SK-N-SH treated with all-trans-retinoic acid at 6 μM for 48 hours (cell line): Measurements from ENCODE around the gene SUSD4.

ENCODE experiments used
- ATAC-seq: fragments of 200-7000 bp; cut with Tn5 transposase; 3 replicates; pipeline ENCODE4 v1.9.1; 2020; ENCODE audit warnings: mild to moderate bottlenecking, moderate library complexity
- ARNTL ChIP-seq: fragments of 450-650 bp; formaldehyde crosslinking; IDR thresholded peaks from 2 replicates; pipeline ENCODE4 v1.5.0; 2020; ENCODE audit warnings: low read depth, mild to moderate bottlenecking, moderate library complexity, borderline replicate concordance
- CSDC2 ChIP-seq: fragments of 250-450 bp; sonication (Bioruptor Pico); IDR thresholded peaks from 2 replicates; pipeline ENCODE4 v1.5.0; 2020; ENCODE audit warnings: mild to moderate bottlenecking, moderate library complexity
- ESRRG ChIP-seq: fragments of 250-450 bp; sonication (Bioruptor Pico); IDR thresholded peaks from 2 replicates; pipeline ENCODE4 v1.6.1; 2021; ENCODE audit warnings: mild to moderate bottlenecking
- GLIS3 ChIP-seq: fragments of 250-450 bp; sonication (Bioruptor Pico); IDR thresholded peaks from 2 replicates; pipeline ENCODE4 v1.5.0; 2020; ENCODE audit warnings: mild to moderate bottlenecking, moderate library complexity
- OSR1 ChIP-seq: fragments of 250-450 bp; sonication (Bioruptor Pico); IDR thresholded peaks from 2 replicates; pipeline ENCODE4 v1.8.0; 2022; ENCODE audit warnings: moderate library complexity, mild to moderate bottlenecking, inconsistent platforms
- SNAI2 ChIP-seq: fragments of 250-450 bp; sonication (Bioruptor Pico); IDR thresholded peaks from 2 replicates; pipeline ENCODE4 v1.5.0; 2020; ENCODE audit warnings: mild to moderate bottlenecking, moderate library complexity
- TCF4 ChIP-seq: fragments of 250-450 bp; sonication (Bioruptor Pico); IDR thresholded peaks from 2 replicates; pipeline ENCODE4 v1.8.0; 2021; ENCODE audit warnings: mild to moderate bottlenecking, moderate library complexity, borderline replicate concordance
- TOX ChIP-seq: fragments of 250-450 bp; sonication (Bioruptor Pico); IDR thresholded peaks from 2 replicates; pipeline ENCODE4 v1.8.0; 2021; ENCODE audit warnings: mild to moderate bottlenecking, moderate library complexity, borderline replicate concordance
- ZC3H10 ChIP-seq: fragments of 250-450 bp; sonication (Bioruptor Pico); IDR thresholded peaks from 2 replicates; pipeline ENCODE4 v1.5.1; 2021; ENCODE audit warnings: mild to moderate bottlenecking, moderate library complexity
- ZFP30 ChIP-seq: fragments of 450-650 bp; formaldehyde crosslinking; IDR thresholded peaks from 2 replicates; pipeline ENCODE4 v1.5.0; 2022; ENCODE audit warnings: mild to moderate bottlenecking, moderate library complexity
- ZNF565 ChIP-seq: fragments of 450-650 bp; formaldehyde crosslinking; conservative IDR thresholded peaks from 2 replicates; pipeline ENCODE4 v1.5.0; 2020; ENCODE audit warnings: low read depth, mild to moderate bottlenecking, moderate library complexity
- ZNF70 ChIP-seq: fragments of 450-650 bp; formaldehyde crosslinking; IDR thresholded peaks from 2 replicates; pipeline ENCODE4 v1.5.0; 2020; ENCODE audit warnings: mild to moderate bottlenecking, moderate library complexity
- ZNF8 ChIP-seq: fragments of 450-650 bp; formaldehyde crosslinking; IDR thresholded peaks from 2 replicates; pipeline ENCODE4 v1.5.0; 2020; ENCODE audit warnings: mild to moderate bottlenecking, moderate library complexity
- TF ChIP-seq, protein P1 (sequence below): fragments of 250-450 bp; sonication (Bioruptor Pico); IDR thresholded peaks from 2 replicates; pipeline ENCODE4 v1.8.0; 2020; ENCODE audit warnings: mild to moderate bottlenecking, moderate library complexity, borderline replicate concordance
- TF ChIP-seq, protein P2 (sequence below): fragments of 250-450 bp; sonication (Bioruptor Pico); IDR thresholded peaks from 2 replicates; pipeline ENCODE4 v1.5.1; 2020; ENCODE audit warnings: low read depth, mild to moderate bottlenecking, moderate library complexity
- TF ChIP-seq, protein P3 (sequence below): fragments of 250-450 bp; sonication (Bioruptor Pico); IDR thresholded peaks from 2 replicates; pipeline ENCODE4 v1.8.0; 2021; ENCODE audit warnings: low read depth, mild to moderate bottlenecking, moderate library complexity, borderline replicate concordance
- TF ChIP-seq, protein P4 (sequence below): fragments of 250-450 bp; sonication (Bioruptor Pico); IDR thresholded peaks from 2 replicates; pipeline ENCODE4 v1.5.0; 2020; ENCODE audit warnings: mild to moderate bottlenecking, moderate library complexity
- TF ChIP-seq, protein P5 (sequence below): fragments of 250-450 bp; sonication (Bioruptor Pico); IDR thresholded peaks from 2 replicates; pipeline ENCODE4 v1.5.1; 2021; ENCODE audit warnings: mild to moderate bottlenecking, moderate library complexity

Gene SUSD4

DNA sequence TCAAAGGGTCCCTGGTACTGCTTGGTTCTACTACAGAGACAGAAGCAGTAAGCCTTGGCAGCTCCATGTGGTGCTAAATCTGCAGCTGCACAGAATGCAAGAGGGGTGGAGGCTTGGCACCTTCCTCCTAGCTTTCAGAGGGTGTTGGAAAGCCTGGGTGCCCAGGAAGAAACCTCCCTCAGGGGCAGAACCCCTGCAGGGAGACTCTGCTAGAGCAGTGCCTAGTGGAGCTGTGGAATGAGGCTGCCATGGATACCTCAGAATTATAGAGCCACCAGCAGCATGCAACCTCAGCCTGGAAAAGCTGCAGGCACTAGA lies 144.7 kb downstream of the SUSD4 start:
- no peak for ATAC-seq
- TF ChIP-seq, protein P1, sequence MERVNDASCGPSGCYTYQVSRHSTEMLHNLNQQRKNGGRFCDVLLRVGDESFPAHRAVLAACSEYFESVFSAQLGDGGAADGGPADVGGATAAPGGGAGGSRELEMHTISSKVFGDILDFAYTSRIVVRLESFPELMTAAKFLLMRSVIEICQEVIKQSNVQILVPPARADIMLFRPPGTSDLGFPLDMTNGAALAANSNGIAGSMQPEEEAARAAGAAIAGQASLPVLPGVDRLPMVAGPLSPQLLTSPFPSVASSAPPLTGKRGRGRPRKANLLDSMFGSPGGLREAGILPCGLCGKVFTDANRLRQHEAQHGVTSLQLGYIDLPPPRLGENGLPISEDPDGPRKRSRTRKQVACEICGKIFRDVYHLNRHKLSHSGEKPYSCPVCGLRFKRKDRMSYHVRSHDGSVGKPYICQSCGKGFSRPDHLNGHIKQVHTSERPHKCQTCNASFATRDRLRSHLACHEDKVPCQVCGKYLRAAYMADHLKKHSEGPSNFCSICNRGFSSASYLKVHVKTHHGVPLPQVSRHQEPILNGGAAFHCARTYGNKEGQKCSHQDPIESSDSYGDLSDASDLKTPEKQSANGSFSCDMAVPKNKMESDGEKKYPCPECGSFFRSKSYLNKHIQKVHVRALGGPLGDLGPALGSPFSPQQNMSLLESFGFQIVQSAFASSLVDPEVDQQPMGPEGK (CRISPR knock-in tag): no peak
- TF ChIP-seq ZNF70 (CRISPR knock-in tag) (no peak), ESRRG (CRISPR knock-in tag) (no peak), SNAI2 (CRISPR knock-in tag) (no peak), TOX (no peak), ZC3H10 (CRISPR knock-in tag) (no peak)
- TF ChIP-seq, protein P2, sequence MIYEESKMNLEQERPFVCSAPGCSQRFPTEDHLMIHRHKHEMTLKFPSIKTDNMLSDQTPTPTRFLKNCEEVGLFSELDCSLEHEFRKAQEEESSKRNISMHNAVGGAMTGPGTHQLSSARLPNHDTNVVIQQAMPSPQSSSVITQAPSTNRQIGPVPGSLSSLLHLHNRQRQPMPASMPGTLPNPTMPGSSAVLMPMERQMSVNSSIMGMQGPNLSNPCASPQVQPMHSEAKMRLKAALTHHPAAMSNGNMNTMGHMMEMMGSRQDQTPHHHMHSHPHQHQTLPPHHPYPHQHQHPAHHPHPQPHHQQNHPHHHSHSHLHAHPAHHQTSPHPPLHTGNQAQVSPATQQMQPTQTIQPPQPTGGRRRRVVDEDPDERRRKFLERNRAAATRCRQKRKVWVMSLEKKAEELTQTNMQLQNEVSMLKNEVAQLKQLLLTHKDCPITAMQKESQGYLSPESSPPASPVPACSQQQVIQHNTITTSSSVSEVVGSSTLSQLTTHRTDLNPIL (CRISPR knock-in tag): no peak
- TF ChIP-seq, protein P3, sequence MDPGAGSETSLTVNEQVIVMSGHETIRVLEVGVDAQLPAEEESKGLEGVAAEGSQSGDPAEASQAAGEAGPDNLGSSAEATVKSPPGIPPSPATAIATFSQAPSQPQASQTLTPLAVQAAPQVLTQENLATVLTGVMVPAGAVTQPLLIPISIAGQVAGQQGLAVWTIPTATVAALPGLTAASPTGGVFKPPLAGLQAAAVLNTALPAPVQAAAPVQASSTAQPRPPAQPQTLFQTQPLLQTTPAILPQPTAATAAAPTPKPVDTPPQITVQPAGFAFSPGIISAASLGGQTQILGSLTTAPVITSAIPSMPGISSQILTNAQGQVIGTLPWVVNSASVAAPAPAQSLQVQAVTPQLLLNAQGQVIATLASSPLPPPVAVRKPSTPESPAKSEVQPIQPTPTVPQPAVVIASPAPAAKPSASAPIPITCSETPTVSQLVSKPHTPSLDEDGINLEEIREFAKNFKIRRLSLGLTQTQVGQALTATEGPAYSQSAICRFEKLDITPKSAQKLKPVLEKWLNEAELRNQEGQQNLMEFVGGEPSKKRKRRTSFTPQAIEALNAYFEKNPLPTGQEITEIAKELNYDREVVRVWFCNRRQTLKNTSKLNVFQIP: no peak
- TF ChIP-seq, protein P4, sequence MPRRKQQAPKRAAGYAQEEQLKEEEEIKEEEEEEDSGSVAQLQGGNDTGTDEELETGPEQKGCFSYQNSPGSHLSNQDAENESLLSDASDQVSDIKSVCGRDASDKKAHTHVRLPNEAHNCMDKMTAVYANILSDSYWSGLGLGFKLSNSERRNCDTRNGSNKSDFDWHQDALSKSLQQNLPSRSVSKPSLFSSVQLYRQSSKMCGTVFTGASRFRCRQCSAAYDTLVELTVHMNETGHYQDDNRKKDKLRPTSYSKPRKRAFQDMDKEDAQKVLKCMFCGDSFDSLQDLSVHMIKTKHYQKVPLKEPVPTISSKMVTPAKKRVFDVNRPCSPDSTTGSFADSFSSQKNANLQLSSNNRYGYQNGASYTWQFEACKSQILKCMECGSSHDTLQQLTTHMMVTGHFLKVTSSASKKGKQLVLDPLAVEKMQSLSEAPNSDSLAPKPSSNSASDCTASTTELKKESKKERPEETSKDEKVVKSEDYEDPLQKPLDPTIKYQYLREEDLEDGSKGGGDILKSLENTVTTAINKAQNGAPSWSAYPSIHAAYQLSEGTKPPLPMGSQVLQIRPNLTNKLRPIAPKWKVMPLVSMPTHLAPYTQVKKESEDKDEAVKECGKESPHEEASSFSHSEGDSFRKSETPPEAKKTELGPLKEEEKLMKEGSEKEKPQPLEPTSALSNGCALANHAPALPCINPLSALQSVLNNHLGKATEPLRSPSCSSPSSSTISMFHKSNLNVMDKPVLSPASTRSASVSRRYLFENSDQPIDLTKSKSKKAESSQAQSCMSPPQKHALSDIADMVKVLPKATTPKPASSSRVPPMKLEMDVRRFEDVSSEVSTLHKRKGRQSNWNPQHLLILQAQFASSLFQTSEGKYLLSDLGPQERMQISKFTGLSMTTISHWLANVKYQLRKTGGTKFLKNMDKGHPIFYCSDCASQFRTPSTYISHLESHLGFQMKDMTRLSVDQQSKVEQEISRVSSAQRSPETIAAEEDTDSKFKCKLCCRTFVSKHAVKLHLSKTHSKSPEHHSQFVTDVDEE (CRISPR knock-in tag): no peak
- TF ChIP-seq, protein P5, sequence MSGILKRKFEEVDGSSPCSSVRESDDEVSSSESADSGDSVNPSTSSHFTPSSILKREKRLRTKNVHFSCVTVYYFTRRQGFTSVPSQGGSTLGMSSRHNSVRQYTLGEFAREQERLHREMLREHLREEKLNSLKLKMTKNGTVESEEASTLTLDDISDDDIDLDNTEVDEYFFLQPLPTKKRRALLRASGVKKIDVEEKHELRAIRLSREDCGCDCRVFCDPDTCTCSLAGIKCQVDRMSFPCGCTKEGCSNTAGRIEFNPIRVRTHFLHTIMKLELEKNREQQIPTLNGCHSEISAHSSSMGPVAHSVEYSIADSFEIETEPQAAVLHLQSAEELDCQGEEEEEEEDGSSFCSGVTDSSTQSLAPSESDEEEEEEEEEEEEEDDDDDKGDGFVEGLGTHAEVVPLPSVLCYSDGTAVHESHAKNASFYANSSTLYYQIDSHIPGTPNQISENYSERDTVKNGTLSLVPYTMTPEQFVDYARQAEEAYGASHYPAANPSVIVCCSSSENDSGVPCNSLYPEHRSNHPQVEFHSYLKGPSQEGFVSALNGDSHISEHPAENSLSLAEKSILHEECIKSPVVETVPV (CRISPR knock-in tag): no peak

DNA sequence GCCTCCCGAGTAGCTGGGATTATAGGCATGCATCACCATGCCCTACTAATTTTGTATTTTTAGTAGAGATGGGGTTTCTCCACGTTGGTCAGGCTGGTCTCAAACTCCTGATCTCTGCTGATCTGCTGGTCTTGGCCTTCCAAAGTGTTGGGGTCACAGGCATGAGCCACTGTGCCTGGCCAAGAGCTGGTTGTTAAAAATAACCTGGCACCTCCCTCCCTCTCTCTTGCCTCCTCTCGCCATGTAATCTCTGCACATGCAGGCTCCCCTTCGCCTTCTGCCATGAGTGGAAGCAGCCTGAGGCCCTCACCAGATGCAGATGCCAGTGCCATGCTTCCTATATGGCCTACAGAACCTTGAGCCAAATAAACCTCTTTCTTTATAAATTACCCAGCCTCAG lies 146.2 kb downstream of the SUSD4 start:
- ATAC-seq: no peak
- no peak for TF ChIP-seq TOX
- no peak for TF ChIP-seq ZC3H10 (CRISPR knock-in tag)
- TF ChIP-seq, protein P5 (CRISPR knock-in tag): no peak
- TF ChIP-seq ARNTL: no peak
- TF ChIP-seq ZNF8: no peak
- TF ChIP-seq, protein P3: no peak
- no peak for TF ChIP-seq ZFP30 (CRISPR knock-in tag)
- TF ChIP-seq, protein P4 (CRISPR knock-in tag): no peak
- TF ChIP-seq OSR1 (CRISPR knock-in tag): no peak
- no peak for TF ChIP-seq ZNF565 (CRISPR knock-in tag)
- no peak for TF ChIP-seq ZNF70 (CRISPR knock-in tag)
- no peak for TF ChIP-seq CSDC2 (CRISPR knock-in tag)
- no peak for TF ChIP-seq GLIS3 (CRISPR knock-in tag)
- TF ChIP-seq TCF4 (CRISPR knock-in tag): no peak
